Mesothelial cell of epicardium (in vitro differentiated cells): Measurements from ENCODE around the gene ANKZF1. TPM values are rescaled to one million over a fixed set of nuclear protein-coding genes. Genes with fewer than 3 reads are reported as not detected.

ENCODE experiments used
- DNase-seq, 2 experiments: peaks; one replicate each; pipeline ENCODE4 v3.0.0; 2021; ENCODE audit warnings: low spot score in 2 of 2; ENCODE audit not compliant: unreplicated experiment in 2 of 2
- H3K27ac Mint-ChIP-seq: 2 replicates; pipeline ENCODE4 v1.8.0; 2021; ENCODE audit warnings: mixed read lengths
- H3K27me3 Mint-ChIP-seq: 2 replicates; pipeline ENCODE4 v1.8.0; 2021; ENCODE audit warnings: low read depth, mixed read lengths
- H3K36me3 Mint-ChIP-seq: 2 replicates; pipeline ENCODE4 v1.8.0; 2021; ENCODE audit warnings: mixed read lengths
- H3K4me1 Mint-ChIP-seq: 2 replicates; pipeline ENCODE4 v1.8.0; 2021; ENCODE audit warnings: mixed read lengths
- H3K4me3 Mint-ChIP-seq: 2 replicates; pipeline ENCODE4 v1.8.0; 2021; ENCODE audit warnings: mild to moderate bottlenecking, moderate library complexity, mixed read lengths
- H3K9me3 Mint-ChIP-seq: 2 replicates; pipeline ENCODE4 v1.8.0; 2021; ENCODE audit warnings: mixed read lengths
- total RNA-seq: library from RNA; stranded (reverse); gene quantifications from 3 replicates; pipeline ENCODE4 v1.2.1, GENCODE V29; 2021
- TF ChIP-seq, protein P1 (sequence below): fragments of 200-600 bp; sonication (generic); IDR thresholded peaks from one replicate; pipeline ENCODE4 v1.5.0; 2021; ENCODE audit warnings: antibody characterized with exemption; ENCODE audit not compliant: unreplicated experiment

The ANKZF1 gene
- total RNA-seq, 1 donor from 2014 or later, result 65.3 TPM

DNA sequence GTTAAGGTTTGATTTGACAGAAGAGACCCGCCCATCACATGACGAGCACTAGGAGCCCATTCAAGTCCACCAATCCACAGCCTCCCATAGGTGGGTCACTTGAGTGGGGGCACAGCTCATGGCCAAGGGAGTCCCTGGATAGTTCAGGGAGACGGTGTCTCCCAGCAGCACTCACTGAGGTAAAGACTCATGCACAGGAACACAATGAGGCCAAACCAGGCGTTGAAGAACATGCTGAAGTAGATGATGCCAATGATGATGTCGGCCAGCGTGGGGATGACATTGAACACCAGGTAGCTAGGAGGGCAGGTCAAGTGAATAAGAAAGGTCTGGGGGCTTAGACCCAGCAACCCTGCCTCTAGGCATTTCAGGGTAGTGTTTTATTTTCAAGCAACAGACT, 14.8 kb upstream of the ANKZF1 start:
- H3K36me3 Mint-ChIP-seq, result peaks cover 15% of the 10 kb centered on the region
- DNase-seq, result no peak
- no peaks in the 10 kb centered on the region for H3K27me3 Mint-ChIP-seq
- H3K27ac Mint-ChIP-seq, result no peak overlapping the region
- H3K4me3 Mint-ChIP-seq, result no peak overlapping the region
- TF ChIP-seq, protein P1, sequence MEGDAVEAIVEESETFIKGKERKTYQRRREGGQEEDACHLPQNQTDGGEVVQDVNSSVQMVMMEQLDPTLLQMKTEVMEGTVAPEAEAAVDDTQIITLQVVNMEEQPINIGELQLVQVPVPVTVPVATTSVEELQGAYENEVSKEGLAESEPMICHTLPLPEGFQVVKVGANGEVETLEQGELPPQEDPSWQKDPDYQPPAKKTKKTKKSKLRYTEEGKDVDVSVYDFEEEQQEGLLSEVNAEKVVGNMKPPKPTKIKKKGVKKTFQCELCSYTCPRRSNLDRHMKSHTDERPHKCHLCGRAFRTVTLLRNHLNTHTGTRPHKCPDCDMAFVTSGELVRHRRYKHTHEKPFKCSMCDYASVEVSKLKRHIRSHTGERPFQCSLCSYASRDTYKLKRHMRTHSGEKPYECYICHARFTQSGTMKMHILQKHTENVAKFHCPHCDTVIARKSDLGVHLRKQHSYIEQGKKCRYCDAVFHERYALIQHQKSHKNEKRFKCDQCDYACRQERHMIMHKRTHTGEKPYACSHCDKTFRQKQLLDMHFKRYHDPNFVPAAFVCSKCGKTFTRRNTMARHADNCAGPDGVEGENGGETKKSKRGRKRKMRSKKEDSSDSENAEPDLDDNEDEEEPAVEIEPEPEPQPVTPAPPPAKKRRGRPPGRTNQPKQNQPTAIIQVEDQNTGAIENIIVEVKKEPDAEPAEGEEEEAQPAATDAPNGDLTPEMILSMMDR, result no peak
- peaks cover 23% of the 10 kb centered on the region for H3K4me1 Mint-ChIP-seq
- H3K9me3 Mint-ChIP-seq, result no peaks in the 10 kb centered on the region

- TF ChIP-seq, protein P1, result no peak
- no peak overlapping the region for H3K27ac Mint-ChIP-seq
- H3K9me3 Mint-ChIP-seq, result no peaks in the 10 kb centered on the region
- H3K36me3 Mint-ChIP-seq, result peaks cover 22% of the 10 kb centered on the region
- H3K27me3 Mint-ChIP-seq, result no peaks in the 10 kb centered on the region
- H3K4me1 Mint-ChIP-seq, result peaks cover 23% of the 10 kb centered on the region
- no peak overlapping the region for H3K4me3 Mint-ChIP-seq
- DNase-seq, result no peak
Measured at GRCh38 chr2:219215871-219216534, 13.6 kb upstream of the ANKZF1 start.

- Mint-ChIP-seq H3K36me3 (peaks cover 26% of the 10 kb centered on the region), H3K4me3 (peak overlapping the region; percentile 34), H3K27ac (no peak overlapping the region), H3K4me1 (peaks cover 23% of the 10 kb centered on the region), H3K9me3 (no peaks in the 10 kb centered on the region), H3K27me3 (no peaks in the 10 kb centered on the region)
- TF ChIP-seq, protein P1, result no peak
- no peak for DNase-seq
Measured at GRCh38 chr2:219216535-219216915, 13.1 kb upstream of the ANKZF1 start.

DNA sequence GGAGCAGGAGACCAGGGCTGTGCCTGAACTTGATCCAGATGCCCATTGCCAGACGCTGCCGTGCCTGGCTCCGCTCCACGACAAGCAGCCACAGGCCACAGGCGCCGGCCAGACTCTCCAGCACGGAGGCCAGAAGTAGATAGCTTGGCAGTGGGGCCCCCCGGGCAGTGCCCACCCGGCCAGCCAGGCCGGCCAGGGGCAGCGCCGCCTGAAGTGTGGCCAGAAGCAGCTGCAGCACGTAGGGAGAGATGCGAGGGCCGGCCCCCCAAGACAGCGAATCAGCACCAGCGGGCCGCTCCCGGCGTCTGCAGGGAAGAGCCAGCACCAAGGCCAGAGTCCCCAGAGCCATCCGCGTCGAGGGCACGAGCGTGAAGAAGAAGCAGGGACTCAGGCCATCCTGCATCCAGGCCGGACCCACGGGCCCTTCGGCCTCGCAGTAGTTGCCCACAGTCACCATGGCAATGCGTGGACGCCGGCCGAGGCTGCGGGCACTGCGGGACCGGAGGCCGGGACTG, 11.3 kb upstream of the ANKZF1 start:
- peak in 1 of 2 experiments; percentile 74 for DNase-seq
- no peaks in the 10 kb centered on the region for H3K27me3 Mint-ChIP-seq
- TF ChIP-seq, protein P1, result no peak
- peaks cover 23% of the 10 kb centered on the region for H3K4me1 Mint-ChIP-seq
- H3K4me3 Mint-ChIP-seq, result peak overlapping the region; percentile 81
- peaks cover 25% of the 10 kb centered on the region for H3K36me3 Mint-ChIP-seq
- no peaks in the 10 kb centered on the region for H3K9me3 Mint-ChIP-seq
- peak overlapping the region; percentile 97 for H3K27ac Mint-ChIP-seq

DNA sequence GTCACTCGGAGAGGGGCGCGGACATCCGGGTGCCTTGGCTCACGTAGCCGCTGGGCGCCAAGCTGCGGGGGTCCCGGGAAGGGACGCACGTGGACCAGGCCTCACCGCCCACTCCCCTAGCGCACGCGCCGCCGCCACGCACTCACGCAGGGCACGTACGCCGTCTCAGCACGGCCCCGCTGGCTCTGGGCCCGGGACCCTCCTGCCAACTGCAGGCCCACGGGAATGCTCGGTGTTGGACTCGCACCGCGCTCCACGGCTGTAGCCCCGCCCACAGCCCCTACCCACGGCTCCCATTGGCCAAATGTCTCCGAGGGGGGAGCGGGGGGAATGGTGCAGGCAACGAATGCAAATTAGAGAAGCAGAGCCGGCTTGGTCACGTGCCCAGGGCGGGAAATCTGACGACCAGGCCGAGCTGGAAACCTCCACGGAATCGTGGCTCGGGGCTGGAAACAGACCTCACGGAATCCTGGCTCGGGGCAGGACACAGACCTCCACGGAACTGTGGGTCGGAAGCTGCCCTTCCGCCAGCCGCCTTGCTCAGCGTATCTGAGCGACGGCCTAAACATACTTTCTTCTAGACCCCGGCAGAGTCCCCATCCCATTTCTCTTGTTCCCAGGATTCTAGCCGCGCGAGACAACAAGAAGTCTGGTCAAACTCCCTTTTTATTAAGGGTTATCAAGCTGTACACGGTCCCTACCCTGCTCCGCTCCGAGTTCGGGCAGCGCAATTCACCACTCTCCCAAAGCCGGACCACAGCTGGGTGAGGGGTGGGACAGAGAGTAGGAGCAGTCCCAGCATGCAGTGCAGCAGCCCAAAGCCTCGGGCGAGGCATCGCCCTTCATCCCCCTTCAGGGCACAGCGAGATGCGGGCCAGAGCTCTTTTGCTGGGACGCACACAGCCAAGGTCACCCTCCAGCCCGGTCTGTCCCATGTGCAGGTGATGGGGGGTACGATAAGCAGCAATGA, 10.6 kb upstream of the ANKZF1 start, which contains the start of gene ABCB6:
Gene ABCB6 (minus strand): TSS at position 227 of the 970 bp plus-strand sequence. CDS start 285 bp downstream, outside the sequence.
- H3K27ac Mint-ChIP-seq, result peak within 1 kb of the TSS; percentile 97
- H3K27me3 Mint-ChIP-seq, result no peaks in the 10 kb centered on the region
- H3K4me3 Mint-ChIP-seq, result peak within 1 kb of the TSS; percentile 81
- TF ChIP-seq, protein P1, result no peak
- peaks cover 26% of the 10 kb centered on the region for H3K36me3 Mint-ChIP-seq
- H3K9me3 Mint-ChIP-seq, result no peaks in the 10 kb centered on the region
- H3K4me1 Mint-ChIP-seq, result peaks cover 23% of the 10 kb centered on the region
- peak; percentile 91 to 95 for DNase-seq
